PC-3 (cell line): ENCODE data around the gene EXOC4. TPM values are rescaled to one million over a fixed set of nuclear protein-coding genes. Genes with fewer than 3 reads are reported as not detected.
A peak's percentile ranks its signal among the peaks of the same experiment; 100 is the strongest.

ENCODE experiments used
- ATAC-seq: fragments of 200-7000 bp; cut with Tn5 transposase; 2 replicates; pipeline ENCODE4 v1.9.1; 2020; ENCODE audit warnings: mild to moderate bottlenecking, moderate library complexity
- BruUV-seq: library from RNA; stranded (reverse); fragments of 400-500 nt; replicated peaks from 2 replicates; lab custom pipeline; 2021; lab: Mats Ljungman, UMichigan
- CTCF ChIA-PET: fragments of 300-600 bp; sonication (Branson Sonifier 250); formaldehyde crosslinking; loops from one replicate; lab custom pipeline; 2022; ENCODE audit warnings: antibody characterized with exemption; lab: Charles Lee
- POLR2A ChIA-PET: fragments of 300-600 bp; sonication (Branson Sonifier 250); formaldehyde crosslinking; loops from one replicate; lab custom pipeline; 2022; ENCODE audit warnings: antibody characterized with exemption; ENCODE audit not compliant: unreplicated experiment; lab: Charles Lee
- DNase-seq: peaks from one replicate; pipeline ENCODE4 v3.0.0-alpha.2; 2015
- H2AFZ ChIP-seq: fragments of 300-600 bp; sonication (generic); 2 replicates; pipeline ENCODE4 v1.6.0; 2016; ENCODE audit warnings: antibody characterized with exemption, low read length
- H3F3A ChIP-seq: fragments of 300-600 bp; sonication (generic); one replicate; pipeline ENCODE4 v1.6.0; 2017; ENCODE audit warnings: antibody characterized with exemption, low read length, control low read depth, mild to moderate bottlenecking; ENCODE audit not compliant: unreplicated experiment
- H3K27ac ChIP-seq: fragments of 300-600 bp; sonication (generic); 2 replicates; pipeline ENCODE4 v1.5.1; 2016; ENCODE audit warnings: mild to moderate bottlenecking, low read length
- H3K27me3 ChIP-seq: fragments of 300-600 bp; sonication (generic); 2 replicates; pipeline ENCODE4 v1.6.1; 2016; ENCODE audit warnings: low read length, mixed read lengths
- H3K36me3 ChIP-seq: fragments of 300-600 bp; sonication (generic); 2 replicates; pipeline ENCODE4 v1.6.1; 2016; ENCODE audit warnings: low read depth, mixed run types, low read length, mixed read lengths
- H3K4me1 ChIP-seq: fragments of 300-600 bp; sonication (generic); 2 replicates; pipeline ENCODE4 v1.5.1; 2016; ENCODE audit warnings: low read length; ENCODE audit not compliant: insufficient read depth
- H3K4me2 ChIP-seq: fragments of 300-600 bp; sonication (generic); 2 replicates; pipeline ENCODE4 v1.6.0; 2016; ENCODE audit warnings: low read length
- H3K4me3 ChIP-seq: fragments of 300-600 bp; sonication (generic); 2 replicates; pipeline ENCODE4 v1.5.1; 2016; ENCODE audit warnings: mild to moderate bottlenecking, low read length, mixed read lengths
- H3K79me2 ChIP-seq: fragments of 300-600 bp; sonication (generic); 2 replicates; pipeline ENCODE4 v1.6.1; 2017; ENCODE audit warnings: low read length, mixed read lengths
- H3K9ac ChIP-seq: fragments of 300-600 bp; sonication (generic); 2 replicates; pipeline ENCODE4 v1.6.0; 2016; ENCODE audit warnings: mild to moderate bottlenecking, low read length
- H3K9me2 ChIP-seq: fragments of 300-600 bp; sonication (generic); replicated peaks from 2 replicates; pipeline ENCODE4 v1.6.1; 2016; ENCODE audit warnings: mixed run types, low read length, mixed read lengths
- H3K9me3 ChIP-seq: fragments of 300-600 bp; sonication (generic); 2 replicates; pipeline ENCODE4 v1.6.1; 2016; ENCODE audit warnings: low read length, mixed read lengths
- H4K20me1 ChIP-seq: fragments of 300-600 bp; sonication (generic); 2 replicates; pipeline ENCODE4 v1.6.1; 2016; ENCODE audit warnings: low read length, mixed read lengths
- CTCF ChIP-seq: fragments of 300-600 bp; sonication (generic); conservative IDR thresholded peaks from 2 replicates; pipeline ENCODE4 v1.5.1; 2017; ENCODE audit warnings: antibody characterized with exemption, low read depth, mild to moderate bottlenecking, low read length
- EZH2 ChIP-seq: fragments of 300-600 bp; sonication (generic); IDR thresholded peaks from one replicate; pipeline ENCODE4 v1.6.1; 2017; ENCODE audit warnings: antibody characterized with exemption, mild to moderate bottlenecking, low read length; ENCODE audit not compliant: unreplicated experiment
- EZH2phosphoT487 ChIP-seq: fragments of 300-600 bp; sonication (generic); IDR thresholded peaks from 2 replicates; pipeline ENCODE4 v1.6.1; 2018; ENCODE audit warnings: mild to moderate bottlenecking, antibody characterized with exemption, low read length, borderline replicate concordance
- intact Hi-C: fragments of 100-400 bp; cut with micrococcal nuclease; formaldehyde crosslinking; loops from 2 replicates; pipeline ENCODE4 v1.9.0; 2023
- total RNA-seq: library from RNA; depleted of rRNA; stranded (reverse); fragments of >200 nt; gene quantifications from 2 replicates; pipeline ENCODE4 v1.2.3, GENCODE V29; 2014

The EXOC4 gene
- total RNA-seq, 1 experiment from 2014 or later = 43.5 TPM

DNA sequence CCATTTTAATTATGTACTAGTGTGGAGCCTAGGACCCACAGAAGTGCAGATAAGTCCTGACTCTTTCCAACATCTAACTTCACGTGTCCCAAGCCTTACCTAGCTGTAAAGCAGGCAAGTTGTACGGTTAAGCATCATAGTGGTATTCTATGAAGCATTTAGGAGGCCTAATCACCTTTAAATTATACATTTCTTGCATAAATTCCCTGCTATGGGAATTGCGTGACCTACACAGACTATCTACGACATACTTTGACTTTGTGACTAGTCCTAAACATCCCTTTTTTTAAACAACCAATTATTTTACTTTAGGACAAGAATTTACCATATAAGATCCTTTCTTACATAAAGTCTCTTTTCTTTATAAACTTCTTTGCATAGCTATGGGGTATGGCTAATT lies 836.6 kb downstream of the EXOC4 start:
- Histone ChIP-seq H3K9me3 (peaks cover 27% of the 10 kb centered on the region), H3K9me2 (no peaks in the 10 kb centered on the region), H3K9ac (no peak overlapping the region), H4K20me1 (no peaks in the 10 kb centered on the region), H2AFZ (no peak overlapping the region), H3K79me2 (no peaks in the 10 kb centered on the region), H3K36me3 (peaks cover 2% of the 10 kb centered on the region; the same call in 1 of the 2 replicates), H3F3A (no peaks in the 10 kb centered on the region), H3K4me2 (no peak overlapping the region), H3K27me3 (no peaks in the 10 kb centered on the region), H3K4me1 (no peaks in the 10 kb centered on the region), H3K4me3 (no peak overlapping the region), H3K27ac (no peak overlapping the region)
- ChIA-PET POLR2A (no interaction called here), CTCF (no interaction called here)
- no peak for ATAC-seq
- intact Hi-C loops = no loop called here
- peak; percentile 7 for DNase-seq
- BruUV-seq = no TSS peak
- no peak for TF ChIP-seq EZH2
- TF ChIP-seq EZH2phosphoT487 = no peak
- TF ChIP-seq CTCF = no peak

- Histone ChIP-seq H3K27ac (no peak overlapping the region), H3K4me1 (no peaks in the 10 kb centered on the region), H3K4me2 (no peak overlapping the region), H3K27me3 (no peaks in the 10 kb centered on the region), H3K9me2 (no peaks in the 10 kb centered on the region), H3K36me3 (no peaks in the 10 kb centered on the region), H3K9me3 (no peaks in the 10 kb centered on the region), H3F3A (no peaks in the 10 kb centered on the region), H2AFZ (no peak overlapping the region), H3K4me3 (no peak overlapping the region), H4K20me1 (no peaks in the 10 kb centered on the region), H3K9ac (no peak overlapping the region), H3K79me2 (no peaks in the 10 kb centered on the region)
- intact Hi-C loops = no loop called here
- DNase-seq (no peak), ATAC-seq (no peak)
- BruUV-seq = no TSS peak
- ChIA-PET CTCF (no interaction called here), POLR2A (no interaction called here)
- TF ChIP-seq EZH2phosphoT487 (no peak), CTCF (no peak), EZH2 (no peak)
Observed at GRCh38 chr7:134098072-134098471, 845.2 kb downstream of the EXOC4 start.

DNA sequence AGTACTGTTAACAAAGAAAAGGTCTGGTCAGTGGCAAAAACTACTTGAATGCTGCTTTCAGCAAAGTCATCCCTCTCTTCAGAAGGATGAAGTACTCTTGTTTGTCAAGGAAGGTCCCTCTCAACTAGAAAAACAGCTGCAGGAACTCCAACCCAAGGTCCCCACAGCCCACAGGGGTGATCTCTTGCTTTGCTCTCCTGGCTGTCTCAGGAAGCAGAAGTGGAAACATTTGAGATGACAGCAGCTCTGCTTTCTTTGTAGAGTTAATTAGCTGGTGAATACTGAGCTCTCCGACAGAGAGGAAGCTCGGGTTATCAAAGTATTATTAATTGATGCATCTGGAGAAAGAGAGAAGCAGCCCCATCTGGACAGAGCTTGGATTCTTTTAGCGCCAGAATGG lies 848.8 kb downstream of the EXOC4 start:
- ChIA-PET POLR2A (no interaction called here), CTCF (no interaction called here)
- ATAC-seq = no peak
- TF ChIP-seq CTCF = no peak
- no peak for TF ChIP-seq EZH2phosphoT487
- TF ChIP-seq EZH2 = no peak
- Histone ChIP-seq H2AFZ (no peak overlapping the region), H3K9ac (no peak overlapping the region), H3K9me3 (no peaks in the 10 kb centered on the region), H3K4me3 (no peak overlapping the region), H3K4me2 (no peak overlapping the region), H3K27ac (no peak overlapping the region), H3K9me2 (no peaks in the 10 kb centered on the region), H3K27me3 (no peaks in the 10 kb centered on the region), H3K4me1 (no peaks in the 10 kb centered on the region), H3K36me3 (no peaks in the 10 kb centered on the region), H4K20me1 (no peaks in the 10 kb centered on the region), H3F3A (no peaks in the 10 kb centered on the region), H3K79me2 (no peaks in the 10 kb centered on the region)
- BruUV-seq = no TSS peak
- DNase-seq = no peak
- intact Hi-C loops = no loop called here
